CD4-positive, CD25-positive, alpha-beta regulatory T cell (primary cell): ENCODE results near the gene SIX1. TPM values are rescaled to one million over a fixed set of nuclear protein-coding genes. Genes with fewer than 3 reads are reported as not detected.

Experiments used
- ATAC-seq, 2 donors: fragments of 150-1000 bp; cut with Tn5 transposase; one replicate each; pipeline ENCODE4 v1.10.0; 2021; ENCODE audit warnings: low read depth in 2 of 2, moderate number of reproducible peaks in 2 of 2, moderate library complexity in 1 of 2
- DNase-seq, 3 donors: peaks; one replicate each; pipeline versions ENCODE4 v3.0.0 to v3.0.0-alpha.2; 2012 to 2022; ENCODE audit warnings: mixed read lengths in 1 of 3
- H3K27ac ChIP-seq: one replicate; pipeline ENCODE4 v1.7.0; 2013; ENCODE audit warnings: mild to moderate bottlenecking, low read length; ENCODE audit not compliant: insufficient read depth, poor library complexity, severe bottlenecking
- H3K27me3 ChIP-seq: one replicate; pipeline ENCODE4 v1.7.0; 2013; ENCODE audit warnings: low read length; ENCODE audit not compliant: control insufficient read depth, insufficient read depth
- H3K36me3 ChIP-seq: one replicate; pipeline ENCODE4 v1.7.0; 2013; ENCODE audit warnings: mild to moderate bottlenecking, low read length, moderate library complexity; ENCODE audit not compliant: control insufficient read depth, insufficient read depth
- H3K4me1 ChIP-seq: 2 replicates; pipeline ENCODE4 v1.7.0; 2013; ENCODE audit warnings: mild to moderate bottlenecking, low read length; ENCODE audit not compliant: insufficient read depth, control insufficient read depth, poor library complexity, severe bottlenecking
- H3K4me3 ChIP-seq: one replicate; pipeline ENCODE4 v1.7.0; 2013; ENCODE audit warnings: low read depth, mild to moderate bottlenecking, low read length, moderate library complexity
- H3K9me3 ChIP-seq, 2 experiments: 1 replicate in 1 of 2; 2 replicates in 1 of 2; pipeline ENCODE4 v1.7.0; 2013; ENCODE audit warnings: low read length in 2 of 2, mild to moderate bottlenecking in 1 of 2, moderate library complexity in 1 of 2; ENCODE audit not compliant: control insufficient read depth in 2 of 2
- H3K27ac Mint-ChIP-seq, 3 donors: one replicate each; pipeline ENCODE4 v1.8.0; 2020 to 2022; ENCODE audit warnings: mild to moderate bottlenecking in 3 of 3, mixed read lengths in 3 of 3, moderate library complexity in 2 of 3
- H3K27me3 Mint-ChIP-seq: one replicate; pipeline ENCODE4 v1.8.0; 2022; ENCODE audit warnings: mild to moderate bottlenecking, mixed read lengths
- H3K36me3 Mint-ChIP-seq: one replicate; pipeline ENCODE4 v1.8.0; 2020; ENCODE audit warnings: mixed read lengths
- H3K4me1 Mint-ChIP-seq, 4 donors: one replicate each; pipeline ENCODE4 v1.8.0; 2020 to 2022; ENCODE audit warnings: mixed read lengths in 4 of 4, mild to moderate bottlenecking in 1 of 4
- H3K4me3 Mint-ChIP-seq, 4 donors: one replicate each; pipeline ENCODE4 v1.8.0; 2020 to 2022; ENCODE audit warnings: mild to moderate bottlenecking in 4 of 4, mixed read lengths in 4 of 4, moderate library complexity in 3 of 4
- H3K9me3 Mint-ChIP-seq, 7 donors: one replicate each; pipeline ENCODE4 v1.8.0; 2020 to 2022; ENCODE audit warnings: mixed read lengths in 7 of 7, mild to moderate bottlenecking in 3 of 7, moderate library complexity in 2 of 7
- polyA plus RNA-seq, 4 donors: library from polyadenylated mRNA; unstranded; fragments of 300-500 nt; fragmentation: Illumina TruSeq; gene quantifications; one replicate each; pipeline ENCODE4 v1.2.3, GENCODE V29; 2021
- total RNA-seq: library from RNA; stranded (reverse); gene quantifications from one replicate; pipeline ENCODE4 v1.2.3, GENCODE V29; 2022

SIX1 gene
- total and polyA plus RNA-seq, 5 donors from 2014 or later, result not detected

DNA sequence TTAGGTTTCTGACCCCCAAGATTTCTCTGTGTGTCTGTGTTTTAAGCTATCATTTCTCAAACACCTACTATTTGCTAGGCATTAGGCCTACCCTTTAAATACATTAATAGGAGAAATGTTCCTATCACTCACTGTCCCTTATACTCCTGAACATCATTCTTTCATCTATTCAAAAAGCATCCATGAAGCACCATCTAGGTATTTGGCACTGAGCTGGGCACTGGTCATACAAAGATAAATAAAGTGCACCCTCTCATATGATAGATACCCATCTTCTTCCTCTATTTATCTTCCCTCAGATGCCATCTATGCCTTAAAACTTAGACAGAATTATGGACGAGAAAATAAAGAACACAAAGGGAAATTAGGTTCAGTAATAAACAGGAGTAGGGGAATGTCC is 20.4 kb downstream of the SIX1 start:
- no peak for ATAC-seq
- H3K4me3 ChIP-seq, result no peak overlapping the region
- Mint-ChIP-seq H3K27me3 (peaks cover 52% of the 10 kb centered on the region), H3K4me3 (no peak overlapping the region), H3K27ac (no peak overlapping the region), H3K4me1 (peaks cover 4 to 6% (median 5%) of the 10 kb centered on the region in 4 donors), H3K36me3 (no peaks in the 10 kb centered on the region), H3K9me3 (no peaks in the 10 kb centered on the region)
- no peaks in the 10 kb centered on the region for H3K36me3 ChIP-seq
- H3K27ac ChIP-seq, result no peak overlapping the region
- peaks cover 29% of the 10 kb centered on the region for H3K27me3 ChIP-seq
- H3K4me1 ChIP-seq, result no peaks in the 10 kb centered on the region
- no peaks in the 10 kb centered on the region for H3K9me3 ChIP-seq
- DNase-seq, result no peak

DNA sequence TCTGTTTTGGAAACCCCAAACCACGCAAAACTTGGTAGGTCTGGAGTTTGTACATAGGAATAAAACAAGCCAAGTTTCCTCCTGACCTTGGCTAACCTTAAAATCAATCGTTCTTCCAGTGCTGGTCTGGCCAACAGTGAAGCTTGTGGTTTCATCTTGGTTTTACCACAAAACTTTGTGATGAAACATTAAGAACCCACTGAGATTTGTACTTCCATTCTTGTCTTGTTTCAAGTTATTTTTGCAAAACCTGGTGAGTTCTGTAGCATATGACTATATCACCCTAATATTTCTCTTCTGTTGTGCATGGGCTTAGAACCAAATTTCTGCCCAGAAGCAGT is 26.4 kb downstream of the SIX1 start:
- no peaks in the 10 kb centered on the region for H3K9me3 Mint-ChIP-seq
- Histone ChIP-seq H3K27me3 (peaks cover 13% of the 10 kb centered on the region), H3K9me3 (no peaks in the 10 kb centered on the region), H3K4me1 (no peaks in the 10 kb centered on the region), H3K36me3 (no peaks in the 10 kb centered on the region), H3K27ac (no peak overlapping the region), H3K4me3 (no peak overlapping the region)
- ATAC-seq (no peak), DNase-seq (no peak)
- H3K4me3 Mint-ChIP-seq, result no peak overlapping the region
- no peaks in the 10 kb centered on the region for H3K36me3 Mint-ChIP-seq
- no peak overlapping the region for H3K27ac Mint-ChIP-seq
- H3K27me3 Mint-ChIP-seq, result peaks cover 27% of the 10 kb centered on the region
- no peaks in the 10 kb centered on the region for H3K4me1 Mint-ChIP-seq

DNA sequence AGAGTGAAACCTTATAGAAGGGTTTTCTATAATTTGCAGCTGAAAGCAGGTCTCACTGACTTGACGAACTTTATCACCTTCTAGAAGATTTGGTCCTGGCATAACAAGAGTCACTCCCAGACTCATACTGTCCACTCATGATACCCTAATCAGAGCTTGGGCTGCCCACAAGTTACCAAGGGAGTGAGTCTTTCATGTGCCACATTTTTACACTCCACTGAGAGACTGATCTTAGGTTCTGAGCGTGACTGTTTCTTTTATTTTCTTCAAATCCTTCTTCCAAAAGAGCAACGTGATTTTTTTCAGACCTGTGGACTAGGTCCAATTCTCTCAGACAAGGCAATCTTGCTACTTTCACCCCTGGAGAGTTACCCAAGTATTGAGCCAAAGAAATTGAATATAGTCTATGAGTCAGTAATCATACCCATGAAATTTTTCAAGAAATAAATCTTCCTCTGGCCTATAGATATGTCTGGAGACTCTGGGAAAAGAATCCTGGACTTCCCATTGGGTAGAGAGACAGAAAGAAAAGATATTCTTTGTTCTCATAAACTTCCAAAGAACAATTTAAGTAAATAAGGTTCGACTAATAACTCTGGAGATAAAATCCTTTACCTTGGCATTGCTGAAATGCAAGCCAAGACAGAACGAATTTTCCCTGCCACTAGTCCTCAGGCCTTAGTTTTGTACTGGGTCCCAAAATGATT is 26.9 kb downstream of the SIX1 start:
- no peak for ATAC-seq
- Mint-ChIP-seq H3K4me3 (no peak overlapping the region), H3K27ac (no peak overlapping the region), H3K9me3 (no peaks in the 10 kb centered on the region), H3K27me3 (peaks cover 25% of the 10 kb centered on the region), H3K4me1 (no peaks in the 10 kb centered on the region), H3K36me3 (no peaks in the 10 kb centered on the region)
- no peak overlapping the region for H3K4me3 ChIP-seq
- no peak for DNase-seq
- H3K4me1 ChIP-seq, result no peaks in the 10 kb centered on the region
- peaks cover 13% of the 10 kb centered on the region for H3K27me3 ChIP-seq
- H3K36me3 ChIP-seq, result no peaks in the 10 kb centered on the region
- H3K27ac ChIP-seq, result no peak overlapping the region
- H3K9me3 ChIP-seq, result no peaks in the 10 kb centered on the region

DNA sequence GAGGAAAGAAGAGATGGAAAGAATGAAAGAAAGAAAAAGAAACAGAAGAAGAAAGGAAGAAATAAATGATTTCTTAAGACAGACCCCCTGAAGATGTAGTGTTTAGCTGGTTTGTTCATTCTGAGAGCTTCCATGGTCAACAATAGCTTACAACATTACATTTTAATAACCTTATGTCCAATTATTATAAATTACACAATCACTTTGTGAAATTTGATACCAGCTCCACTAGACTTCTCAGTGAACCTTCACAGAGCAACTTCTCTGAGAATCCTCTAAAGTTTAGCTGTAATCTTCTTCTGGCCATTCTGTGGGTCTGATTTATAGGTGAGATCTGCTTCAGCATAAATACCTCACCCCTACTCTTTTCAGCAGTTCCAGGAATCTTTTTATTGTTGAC is 27.9 kb downstream of the SIX1 start:
- no peak overlapping the region for H3K27ac Mint-ChIP-seq
- H3K9me3 ChIP-seq, result no peaks in the 10 kb centered on the region
- H3K36me3 Mint-ChIP-seq, result no peaks in the 10 kb centered on the region
- H3K27me3 ChIP-seq, result peaks cover 16% of the 10 kb centered on the region
- H3K4me3 Mint-ChIP-seq, result no peak overlapping the region
- no peak overlapping the region for H3K27ac ChIP-seq
- no peaks in the 10 kb centered on the region for H3K36me3 ChIP-seq
- no peaks in the 10 kb centered on the region for H3K4me1 ChIP-seq
- DNase-seq (no peak), ATAC-seq (no peak)
- peaks cover 29% of the 10 kb centered on the region for H3K27me3 Mint-ChIP-seq
- no peaks in the 10 kb centered on the region for H3K4me1 Mint-ChIP-seq
- H3K4me3 ChIP-seq, result no peak overlapping the region
- no peaks in the 10 kb centered on the region for H3K9me3 Mint-ChIP-seq

DNA sequence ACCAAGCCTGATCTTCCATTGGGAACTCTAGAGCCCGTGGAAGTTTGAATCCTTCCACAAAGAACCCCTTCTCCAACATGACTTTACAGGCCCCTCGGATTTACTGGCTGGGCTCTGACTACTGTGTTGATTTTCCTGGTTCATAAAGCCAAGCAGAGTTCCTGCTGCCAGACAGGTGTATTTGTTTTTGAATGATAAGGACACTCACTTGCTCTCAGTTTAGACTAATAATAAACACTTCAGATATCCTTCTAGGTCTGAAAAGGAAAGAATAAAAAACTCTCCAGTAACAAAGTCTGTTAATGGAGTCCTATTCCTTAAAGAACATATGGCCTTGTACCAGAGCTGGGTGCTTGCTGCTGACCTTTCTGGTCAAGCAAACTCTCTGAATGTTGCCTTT is 31.0 kb downstream of the SIX1 start:
- Histone ChIP-seq H3K9me3 (no peaks in the 10 kb centered on the region), H3K27ac (no peak overlapping the region), H3K4me3 (no peak overlapping the region), H3K27me3 (peaks cover 14% of the 10 kb centered on the region), H3K36me3 (no peaks in the 10 kb centered on the region), H3K4me1 (no peaks in the 10 kb centered on the region)
- ATAC-seq (no peak), DNase-seq (no peak)
- Mint-ChIP-seq H3K27ac (no peak overlapping the region), H3K9me3 (peaks cover 0 to 2% (median 0%) of the 10 kb centered on the region in 7 donors), H3K27me3 (peaks cover 25% of the 10 kb centered on the region), H3K4me3 (no peak overlapping the region), H3K4me1 (no peaks in the 10 kb centered on the region), H3K36me3 (no peaks in the 10 kb centered on the region)

DNA sequence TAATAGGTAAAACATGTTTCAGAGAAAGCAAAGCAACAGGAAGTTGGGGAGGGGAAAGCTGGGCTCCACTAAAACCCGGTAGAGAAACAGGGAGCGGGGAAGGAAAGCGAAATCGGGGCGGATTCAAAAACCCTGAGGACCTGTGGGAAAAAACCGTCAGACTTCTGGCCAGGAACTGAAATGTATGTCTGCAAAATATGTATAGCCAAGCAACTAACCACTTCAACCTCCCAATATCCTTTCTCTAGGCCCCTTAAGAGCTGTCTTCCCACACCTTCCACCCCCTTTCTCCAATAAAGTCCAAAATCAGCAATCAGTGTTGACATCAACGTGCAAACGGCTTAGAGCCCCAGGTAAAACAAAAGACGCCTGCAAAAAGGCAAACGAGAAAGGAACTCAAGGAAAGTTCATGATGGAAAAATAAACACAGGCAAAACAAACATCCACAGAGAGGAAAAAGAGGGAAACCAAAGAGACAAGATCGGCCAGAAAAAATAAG is 32.8 kb downstream of the SIX1 start:
- Mint-ChIP-seq H3K27ac (no peak overlapping the region), H3K36me3 (no peaks in the 10 kb centered on the region), H3K4me1 (no peaks in the 10 kb centered on the region), H3K27me3 (peaks cover 22% of the 10 kb centered on the region), H3K4me3 (no peak overlapping the region), H3K9me3 (peaks cover 0 to 2% (median 0%) of the 10 kb centered on the region in 7 donors)
- peaks cover 8% of the 10 kb centered on the region for H3K27me3 ChIP-seq
- H3K4me1 ChIP-seq, result no peaks in the 10 kb centered on the region
- no peaks in the 10 kb centered on the region for H3K36me3 ChIP-seq
- H3K4me3 ChIP-seq, result no peak overlapping the region
- H3K9me3 ChIP-seq, result no peaks in the 10 kb centered on the region
- H3K27ac ChIP-seq, result no peak overlapping the region
- no peak for DNase-seq
- no peak for ATAC-seq

DNA sequence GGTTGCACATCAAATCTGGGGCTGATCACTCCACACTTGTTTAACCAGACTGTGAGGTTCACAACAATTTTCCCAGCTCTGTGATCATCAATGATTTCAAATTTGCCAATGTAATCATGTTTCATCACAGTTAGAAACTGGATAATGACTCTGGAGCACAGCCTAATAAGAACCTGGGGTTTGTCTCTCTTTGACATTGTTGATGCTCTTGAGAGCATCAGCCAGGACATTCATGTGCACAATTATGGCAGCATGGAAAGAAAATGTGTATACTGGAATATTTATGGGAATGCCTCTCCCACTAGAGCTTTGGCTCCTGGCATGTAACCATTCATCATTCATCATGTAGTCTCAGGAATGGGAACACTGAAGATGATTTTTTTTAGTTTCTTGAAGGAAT is 47.0 kb downstream of the SIX1 start:
- ATAC-seq (no peak), DNase-seq (no peak)
- H3K4me3 Mint-ChIP-seq, result no peak overlapping the region
- H3K4me1 Mint-ChIP-seq, result no peaks in the 10 kb centered on the region
- H3K27me3 Mint-ChIP-seq, result no peaks in the 10 kb centered on the region
- H3K9me3 ChIP-seq, result peaks cover 0 to 5% of the 10 kb centered on the region in 2 experiments
- H3K9me3 Mint-ChIP-seq, result peaks cover 0 to 4% (median 0%) of the 10 kb centered on the region in 7 donors
- H3K4me3 ChIP-seq, result no peak overlapping the region
- no peaks in the 10 kb centered on the region for H3K4me1 ChIP-seq
- H3K27ac ChIP-seq, result no peak overlapping the region
- no peaks in the 10 kb centered on the region for H3K36me3 Mint-ChIP-seq
- no peaks in the 10 kb centered on the region for H3K27me3 ChIP-seq
- no peak overlapping the region for H3K27ac Mint-ChIP-seq
- no peaks in the 10 kb centered on the region for H3K36me3 ChIP-seq

DNA sequence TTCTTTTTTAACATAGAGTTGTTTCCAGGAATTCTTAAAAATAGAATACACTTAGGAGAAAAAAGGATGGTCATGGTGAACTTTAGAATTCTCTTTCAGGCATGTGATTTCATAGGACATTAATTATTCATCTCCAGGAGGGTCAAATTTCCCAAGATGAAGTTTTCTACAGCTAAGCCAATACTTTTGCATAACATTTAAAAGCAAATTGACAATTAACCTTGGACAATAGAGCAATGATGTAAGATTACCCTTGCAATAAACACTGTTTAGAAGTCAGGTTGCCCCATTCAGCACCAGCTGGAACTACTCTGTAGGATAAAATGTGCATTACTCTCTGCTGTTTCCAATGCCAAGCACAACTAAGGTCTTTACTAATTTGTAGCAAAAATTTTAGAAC is 49.5 kb downstream of the SIX1 start:
- no peak overlapping the region for H3K4me3 Mint-ChIP-seq
- no peak for ATAC-seq
- H3K4me1 Mint-ChIP-seq, result no peaks in the 10 kb centered on the region
- Histone ChIP-seq H3K27me3 (no peaks in the 10 kb centered on the region), H3K4me3 (no peak overlapping the region), H3K9me3 (no peaks in the 10 kb centered on the region), H3K36me3 (no peaks in the 10 kb centered on the region), H3K27ac (no peak overlapping the region), H3K4me1 (no peaks in the 10 kb centered on the region)
- H3K27ac Mint-ChIP-seq, result no peak overlapping the region
- H3K36me3 Mint-ChIP-seq, result no peaks in the 10 kb centered on the region
- no peaks in the 10 kb centered on the region for H3K27me3 Mint-ChIP-seq
- DNase-seq, result no peak
- H3K9me3 Mint-ChIP-seq, result no peaks in the 10 kb centered on the region
